AML-193 (cell line): ENCODE measurements around the gene ZNF138.
"Not testable (repeated sequence)": the region's sequence is repeated elsewhere in the genome, so short reads cannot be mapped to it uniquely, and the experiment has no call there.

Source experiments
- DNase-seq, 2 experiments: peaks; one replicate each; lab custom pipeline; 2025; lab: John Stamatoyannopoulos, UW

The ZNF138 gene

DNA sequence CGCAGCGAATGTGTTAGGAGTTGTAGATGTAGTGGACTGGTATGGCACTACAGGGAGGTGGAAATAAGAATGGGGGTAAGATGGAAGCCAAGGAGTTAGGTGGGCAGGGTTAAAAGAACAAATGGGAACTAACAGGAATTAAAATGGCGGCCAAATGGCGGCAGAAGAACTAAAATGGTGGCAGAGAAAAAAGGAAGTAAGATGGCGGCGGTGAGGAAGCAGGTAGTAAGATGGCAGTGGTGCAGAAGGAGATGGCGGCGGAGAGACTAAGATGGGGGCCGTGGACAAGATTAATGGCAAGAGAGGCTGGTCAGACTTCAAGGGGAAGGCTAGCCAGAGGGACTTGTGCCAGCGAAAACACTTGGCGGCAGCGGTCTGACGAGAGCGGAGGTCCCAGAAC is 44.5 kb downstream of the ZNF138 start:
- no peak for DNase-seq

DNA sequence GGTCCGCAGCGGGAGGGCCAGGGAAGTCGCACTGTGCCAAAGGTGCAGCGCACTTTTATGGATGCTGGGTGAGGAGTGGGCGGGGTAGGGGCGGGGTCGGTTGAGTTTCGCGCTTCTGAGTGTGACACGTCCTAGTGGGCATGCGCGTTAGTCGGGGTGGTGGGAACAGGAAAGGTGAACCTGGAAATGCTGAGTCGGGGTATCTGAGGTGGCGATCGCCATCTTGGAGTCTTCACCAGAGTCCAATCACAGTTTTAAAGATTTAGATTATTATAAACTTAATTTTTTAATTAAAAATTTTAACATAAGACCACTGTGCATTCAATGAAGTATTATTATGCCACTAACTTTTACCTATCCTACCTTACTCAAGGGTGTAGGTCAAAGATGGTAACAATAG is 45.7 kb downstream of the ZNF138 start:
- no peak for DNase-seq

DNA sequence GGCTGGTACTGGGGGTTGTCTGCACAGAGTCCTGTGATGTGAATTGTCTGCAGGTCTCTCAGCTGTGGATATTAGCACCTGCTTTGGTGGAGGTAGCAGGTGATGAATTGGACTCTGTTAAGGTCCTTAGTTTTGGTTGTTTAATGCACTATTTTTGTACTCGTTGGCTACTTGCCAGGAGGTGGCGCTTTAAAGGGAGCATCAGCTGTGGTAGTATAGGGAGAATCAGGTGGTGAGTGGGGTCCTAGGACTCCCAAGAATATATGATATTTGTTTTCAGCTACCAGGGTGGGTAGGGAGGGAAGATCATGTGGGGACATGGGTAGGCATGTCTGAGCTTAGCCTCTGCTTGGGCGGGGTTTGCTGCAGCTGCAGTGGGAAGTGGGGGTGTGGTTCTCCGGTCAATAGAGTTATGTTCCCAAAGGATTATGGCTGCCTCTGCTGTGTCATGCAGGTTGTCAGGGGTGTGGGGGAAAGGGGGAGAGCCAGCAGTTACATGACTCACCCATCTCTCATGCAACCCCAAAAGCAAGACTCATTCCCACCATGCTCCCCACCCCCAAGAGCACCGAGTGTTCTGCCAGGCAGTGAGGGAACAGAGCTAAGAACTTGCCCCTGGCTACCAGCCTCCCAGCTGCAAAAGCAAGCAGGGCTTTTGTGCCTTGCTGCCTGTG is 55.2 kb downstream of the ZNF138 start:
- DNase-seq: no peak

DNA sequence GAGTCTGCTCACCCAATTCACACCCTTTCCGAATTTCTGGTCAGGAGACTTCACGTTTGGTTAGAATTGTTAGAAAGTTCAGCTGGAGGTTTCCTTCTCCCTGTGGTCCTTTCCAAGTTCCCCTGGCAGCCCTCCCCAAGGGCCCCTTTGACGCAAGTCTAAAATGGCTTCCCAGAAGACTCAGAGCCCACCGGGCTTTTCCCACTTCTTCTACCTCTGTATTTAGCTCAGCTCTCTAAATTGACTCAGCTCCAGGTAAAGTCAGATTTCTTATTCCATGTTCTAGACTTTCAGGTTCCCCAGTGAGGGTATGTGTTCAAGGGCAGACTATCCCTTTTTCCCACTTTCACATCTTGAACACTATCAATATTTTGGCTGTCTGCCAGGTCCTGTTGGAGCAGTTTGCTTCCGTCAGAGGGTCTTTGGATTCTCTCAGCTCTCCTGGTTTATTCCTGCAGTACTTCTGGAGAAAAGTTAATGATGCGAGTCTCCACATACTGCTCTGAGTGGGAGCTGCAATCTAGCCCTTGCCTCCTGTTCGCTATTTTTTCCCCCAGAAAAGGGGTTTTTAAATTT is 55.8 kb downstream of the ZNF138 start:
- no peak for DNase-seq

DNA sequence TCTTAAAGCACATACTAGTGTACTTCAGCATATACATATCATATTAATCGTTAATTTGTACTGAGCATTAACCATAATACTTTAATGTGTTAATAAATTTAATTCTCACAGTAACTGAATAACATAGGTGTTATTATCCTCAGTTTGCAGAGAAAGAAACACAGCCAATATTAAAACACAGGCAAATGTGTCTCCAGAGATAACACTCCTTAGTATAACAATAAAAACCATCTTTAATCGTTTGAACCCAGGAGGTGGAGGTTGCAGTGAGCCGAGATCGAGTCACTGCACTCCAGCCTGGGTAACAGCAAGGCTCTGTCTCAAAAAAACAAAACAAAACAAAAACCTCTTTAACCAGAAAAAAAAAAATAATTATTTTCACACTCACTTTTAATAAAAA is 59.5 kb downstream of the ZNF138 start:
- DNase-seq: no peak

DNA sequence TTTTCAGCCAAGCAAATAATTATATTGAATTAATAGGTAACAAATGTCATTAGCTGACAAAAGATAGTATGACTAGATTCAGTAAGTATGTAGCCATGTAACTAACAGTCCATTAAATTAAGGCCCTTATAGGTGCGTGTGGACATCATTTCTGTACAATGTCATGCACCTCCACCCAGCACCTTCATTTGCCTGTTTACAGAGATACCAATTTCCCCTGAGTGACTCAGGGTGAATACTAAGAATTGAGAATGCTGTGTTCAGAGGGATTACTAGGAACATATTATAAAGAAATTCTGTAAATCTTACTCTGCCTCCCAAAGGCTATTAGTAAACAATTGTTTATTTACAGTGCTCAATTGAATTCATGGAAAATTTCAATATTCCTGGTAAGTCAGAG is 60.7 kb downstream of the ZNF138 start:
- no peak for DNase-seq

DNA sequence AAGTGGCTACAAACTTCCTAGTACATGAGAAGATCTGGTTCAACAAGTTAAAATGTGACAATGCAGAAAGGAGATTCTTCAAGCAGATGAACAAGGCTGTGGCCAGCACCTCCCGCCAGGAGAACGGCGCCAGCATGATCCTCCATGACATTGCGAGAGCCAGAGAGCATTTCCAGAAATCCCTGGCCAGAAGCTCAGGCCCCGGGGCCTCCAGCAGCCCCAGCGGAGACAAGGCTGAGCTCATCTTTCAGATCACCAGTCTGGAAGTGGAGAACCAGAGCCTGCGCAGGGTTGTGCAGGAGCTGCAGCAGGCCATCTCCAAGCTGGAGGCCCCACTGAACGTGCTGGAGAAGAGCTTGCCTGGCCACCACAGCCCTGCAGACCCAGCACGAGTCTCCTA is 68.8 kb downstream of the ZNF138 start:
- DNase-seq: no peak

DNA sequence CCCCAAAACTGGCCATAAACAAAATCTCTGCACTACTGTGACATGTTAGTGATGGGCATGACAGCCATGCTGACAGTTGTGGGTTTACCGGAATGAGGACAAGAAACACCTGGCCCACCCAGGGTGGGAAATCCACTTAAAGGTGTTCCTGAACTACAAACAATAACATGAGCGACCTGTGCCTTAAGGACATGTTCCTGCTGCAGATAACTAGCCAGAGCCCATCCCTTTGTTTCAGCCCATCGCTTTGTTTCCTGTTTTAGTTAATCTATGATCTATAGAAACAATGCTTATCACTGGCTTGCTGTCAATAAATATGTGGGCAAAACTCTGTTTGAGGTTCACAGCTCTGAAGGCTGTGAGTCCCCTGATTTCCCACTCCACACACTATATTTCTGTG is 69.3 kb downstream of the ZNF138 start:
- not testable (repeated sequence) for DNase-seq

DNA sequence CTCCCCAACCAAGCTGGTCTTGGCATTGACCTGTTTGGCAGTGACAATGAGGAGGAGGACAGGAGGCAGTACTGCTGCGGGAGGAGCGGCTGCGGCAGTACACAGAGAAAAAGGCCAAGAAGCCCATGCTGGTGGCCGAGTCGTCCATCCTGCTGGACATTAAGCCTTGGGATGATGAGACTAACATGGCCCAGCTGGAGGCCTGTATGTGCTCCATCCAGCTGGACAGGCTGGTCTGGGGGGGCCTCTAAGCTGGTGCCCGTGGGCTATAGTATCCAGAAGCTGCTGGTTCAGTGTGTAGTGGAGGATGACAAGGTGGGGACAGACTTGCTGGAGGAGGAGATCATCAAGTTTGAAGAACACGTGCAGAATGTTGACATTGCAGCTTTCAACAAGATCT is 69.7 kb downstream of the ZNF138 start:
- no peak for DNase-seq

DNA sequence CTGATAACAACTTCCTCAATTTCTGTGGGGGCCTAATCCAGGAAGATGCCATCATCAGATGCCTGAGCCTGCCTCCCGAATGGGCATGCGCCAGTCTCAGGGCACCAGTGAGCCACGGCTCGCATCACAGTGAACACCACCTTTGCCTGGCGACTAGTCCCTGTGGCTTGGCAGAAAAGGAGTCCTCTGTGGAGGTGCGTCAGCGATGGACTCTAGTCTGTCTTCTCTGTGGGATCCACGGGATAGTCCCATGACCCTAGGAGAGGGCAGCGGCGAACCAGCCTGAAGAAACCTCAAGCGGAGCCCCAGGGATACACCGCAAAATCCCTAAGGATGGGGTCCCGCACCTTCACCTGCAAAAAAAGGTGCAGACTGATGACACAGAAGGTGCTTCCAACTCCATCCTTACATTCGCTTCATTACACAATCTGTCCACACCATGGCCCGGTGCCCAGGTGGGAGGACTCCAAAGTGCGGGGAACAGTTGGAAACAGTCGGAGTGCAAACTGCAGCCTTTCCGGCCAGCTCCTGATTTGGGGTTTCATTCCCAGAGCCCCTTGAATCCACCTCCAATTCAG is 73.7 kb downstream of the ZNF138 start:
- DNase-seq: no peak

DNA sequence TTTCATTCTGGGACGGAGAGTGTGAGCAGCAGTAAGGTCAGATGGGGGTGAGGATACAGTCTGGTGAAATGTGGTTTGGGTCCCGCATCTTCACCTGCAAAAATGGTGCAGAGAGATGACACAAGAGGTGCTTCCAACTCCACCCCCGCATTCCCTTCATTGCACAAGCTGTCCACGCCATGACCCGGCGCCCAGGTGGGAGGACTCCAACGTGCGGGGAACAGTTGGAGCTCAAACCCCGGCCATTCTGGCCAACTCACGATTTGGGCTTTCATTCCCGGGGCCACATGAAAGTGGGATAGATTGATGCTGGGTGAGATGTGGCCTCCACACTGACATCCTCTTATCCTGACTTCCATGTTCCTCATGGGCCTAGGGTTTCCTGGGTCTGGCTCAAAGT is 74.3 kb downstream of the ZNF138 start:
- no peak for DNase-seq

DNA sequence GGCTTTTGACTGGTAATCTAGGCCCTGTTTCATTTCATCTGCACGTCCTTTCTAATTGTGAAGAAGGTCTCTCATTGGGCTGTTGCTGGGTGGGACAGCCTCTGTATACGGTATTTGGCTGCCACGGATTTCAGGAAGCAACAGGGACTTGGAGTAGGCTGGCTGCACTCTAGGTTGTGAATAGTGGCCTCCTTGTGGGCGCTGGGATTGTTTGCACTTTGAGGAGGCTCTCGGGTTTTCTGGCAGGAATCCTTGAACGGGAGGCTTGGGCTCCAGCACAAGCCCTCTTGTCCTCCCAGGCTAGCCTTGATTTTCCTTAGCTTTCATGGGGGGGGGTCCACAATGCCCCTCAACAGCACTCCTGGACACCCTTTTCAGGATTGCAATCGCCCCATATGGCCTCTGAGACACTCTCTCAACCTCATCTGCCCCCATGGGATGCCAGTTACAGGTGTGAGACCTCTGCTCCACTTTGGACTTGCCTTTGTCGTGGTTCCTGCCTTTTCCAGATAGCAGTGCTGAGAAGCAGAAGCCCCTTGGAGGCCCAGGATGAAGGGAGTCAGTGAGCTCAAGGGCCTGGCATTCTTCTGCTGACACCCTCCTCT is 75.0 kb downstream of the ZNF138 start:
- DNase-seq: no peak

DNA sequence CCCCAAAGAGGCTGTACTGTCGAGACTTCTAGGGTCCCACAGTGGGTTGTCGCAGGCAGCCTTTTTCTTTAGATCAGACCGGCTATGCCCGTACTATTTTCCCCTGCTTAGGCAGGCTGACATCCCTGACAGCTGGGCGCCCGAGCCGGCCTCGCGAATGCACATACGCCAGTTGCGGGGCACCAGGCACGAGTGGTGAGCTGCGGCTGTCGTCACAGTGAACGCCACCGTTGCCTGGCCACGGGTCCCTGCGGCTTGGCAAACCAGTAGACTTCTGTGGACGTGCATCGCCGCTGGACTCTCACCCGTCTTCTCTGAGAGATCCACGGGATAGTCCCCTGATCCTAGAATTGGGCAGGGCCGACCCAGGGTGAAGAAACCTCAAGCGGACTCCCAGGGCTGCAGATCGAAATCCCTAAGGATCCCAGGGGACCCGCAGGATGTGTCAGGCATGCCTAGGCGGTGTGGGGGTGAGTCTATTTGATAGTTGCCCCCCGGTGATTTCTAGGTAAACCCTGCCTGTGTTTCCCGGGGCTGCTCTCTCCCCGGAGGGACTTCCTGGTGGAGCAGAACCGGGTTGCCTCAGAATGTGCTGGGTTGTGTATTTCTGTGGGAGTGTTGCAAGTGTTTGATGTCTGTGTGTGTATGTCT is 75.8 kb downstream of the ZNF138 start:
- DNase-seq: no peak

DNA sequence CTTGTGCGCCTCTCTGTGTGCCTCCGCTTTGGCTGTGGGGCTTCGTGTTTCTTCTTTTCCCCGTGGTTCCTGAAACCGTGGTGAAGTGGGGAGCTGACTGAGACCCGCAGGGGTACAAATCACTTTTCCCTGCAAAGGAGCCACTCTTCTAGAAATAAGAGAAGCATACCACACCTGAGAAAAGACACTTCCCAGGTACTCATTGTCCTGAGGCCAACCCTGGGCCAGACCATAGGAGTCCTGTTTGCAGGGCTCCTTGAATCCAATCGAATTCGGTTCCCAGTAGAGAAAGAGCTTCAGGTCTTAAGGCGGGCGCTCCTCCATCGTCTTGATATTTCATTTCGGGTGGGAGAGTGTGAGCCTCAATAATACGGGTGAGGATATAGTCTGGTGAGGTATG is 76.4 kb downstream of the ZNF138 start:
- DNase-seq: no peak

DNA sequence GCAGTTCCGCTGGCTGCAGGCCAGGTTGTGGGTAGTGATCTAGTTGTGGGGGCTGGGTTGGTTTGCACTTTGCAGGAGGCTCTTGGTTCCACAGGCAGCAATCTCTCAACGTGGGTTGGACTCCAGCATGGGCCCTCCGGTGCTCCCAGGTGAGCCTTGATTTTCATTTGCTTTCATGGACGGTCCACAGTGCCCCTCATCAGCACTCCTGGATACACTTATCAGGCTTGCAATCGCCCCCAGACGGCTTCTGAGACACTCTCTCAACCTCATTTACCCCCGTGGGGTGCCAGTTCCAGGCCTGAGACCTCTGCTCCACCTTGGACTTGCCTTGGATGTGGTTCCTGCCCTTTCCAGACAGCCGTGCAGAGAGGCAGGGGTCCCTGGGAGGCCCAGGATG is 77.5 kb downstream of the ZNF138 start:
- no peak for DNase-seq

DNA sequence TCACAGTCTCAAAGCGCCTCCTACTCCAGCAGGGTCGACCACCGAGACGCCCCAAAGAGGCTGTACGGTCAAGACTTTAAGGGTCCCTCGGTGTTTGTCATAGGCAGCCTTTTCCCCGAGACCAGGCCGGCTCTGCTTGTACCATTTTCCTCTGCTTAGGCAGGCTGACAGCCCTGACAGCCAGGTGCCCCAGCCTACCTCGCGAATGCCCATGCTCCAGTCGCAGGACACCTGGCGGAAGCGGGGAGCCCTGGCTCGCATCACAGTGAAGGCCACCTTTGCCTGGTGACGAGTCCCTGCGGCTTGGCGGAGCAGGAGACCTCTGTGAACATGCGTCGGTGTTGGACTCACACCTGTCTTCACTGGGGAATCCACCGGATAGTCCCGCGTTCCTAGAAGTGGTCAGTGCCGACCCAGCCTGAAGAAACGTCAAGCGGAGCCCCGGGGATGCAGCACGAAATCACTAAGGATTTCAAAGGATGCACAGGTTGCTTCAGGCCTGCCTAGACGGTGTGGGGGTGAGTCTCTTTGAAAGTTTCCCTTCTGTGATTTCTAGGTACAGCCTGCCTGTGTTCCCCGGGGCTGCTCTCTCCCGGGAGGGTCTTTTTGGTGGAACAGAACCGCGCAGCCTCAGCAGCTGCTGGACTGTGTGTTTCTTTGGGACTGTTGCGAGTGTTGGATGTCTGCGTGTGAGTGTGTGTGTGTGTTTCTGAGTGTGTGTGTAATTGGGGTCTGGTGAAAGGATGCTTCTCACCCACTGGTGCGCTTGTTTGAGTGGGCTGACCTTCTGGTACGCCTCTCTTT is 78.3 kb downstream of the ZNF138 start:
- DNase-seq: no peak

DNA sequence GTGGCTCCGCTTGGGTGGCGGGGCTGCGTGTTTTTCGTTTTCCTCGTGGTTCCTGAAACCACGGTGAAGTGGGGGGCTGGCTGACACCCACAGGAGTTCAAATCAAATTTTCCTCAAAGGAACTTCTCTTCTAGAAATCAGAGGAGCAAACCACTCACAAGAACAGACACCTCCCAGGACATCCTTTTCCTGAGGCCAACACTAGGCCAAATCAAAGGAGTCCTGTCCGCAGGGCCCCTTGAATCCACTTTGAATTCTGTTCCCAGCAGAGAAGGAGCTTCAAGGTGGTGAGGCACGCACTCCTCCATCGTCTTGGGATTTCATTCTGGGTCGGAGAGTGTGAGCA is 78.9 kb downstream of the ZNF138 start:
- no peak for DNase-seq

DNA sequence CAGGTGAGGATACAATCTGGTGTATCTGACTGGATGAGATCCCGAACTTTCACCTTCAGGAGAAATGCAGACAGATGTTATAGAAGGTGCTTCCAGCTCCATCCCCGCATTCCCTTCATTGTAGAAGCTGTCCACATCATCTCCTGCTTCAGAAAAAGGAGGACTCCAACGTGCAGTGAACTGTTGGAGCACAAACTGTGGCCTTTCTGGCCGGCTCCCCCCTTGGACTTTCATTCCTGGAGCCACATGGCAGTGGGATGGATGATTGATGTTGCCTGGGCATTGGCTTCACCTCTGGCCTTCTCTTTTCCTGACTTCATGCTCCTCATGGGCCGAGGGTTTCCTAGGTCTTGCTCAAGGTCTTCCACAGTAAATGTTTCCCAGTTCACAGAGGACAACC is 79.3 kb downstream of the ZNF138 start:
- DNase-seq: no peak

DNA sequence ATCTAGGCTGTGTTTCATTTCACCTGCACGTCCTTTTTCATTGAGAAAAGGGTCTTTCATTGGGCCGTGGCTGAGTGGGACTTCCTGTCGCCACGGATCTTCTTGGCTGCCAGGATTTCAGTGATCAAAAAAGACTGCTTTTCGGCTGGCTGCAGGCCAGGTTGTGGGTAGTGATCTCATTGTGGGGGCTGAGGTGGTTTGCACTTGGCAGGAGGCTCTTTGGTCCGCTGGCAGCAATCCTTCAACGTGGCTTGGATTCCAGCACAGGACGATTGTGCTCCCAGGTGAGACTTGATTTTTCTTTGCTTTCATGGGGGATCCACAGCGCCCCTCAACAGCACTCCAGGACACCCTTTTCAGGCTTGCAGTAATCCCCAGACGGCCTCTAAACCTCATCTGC is 79.9 kb downstream of the ZNF138 start:
- DNase-seq: no peak

DNA sequence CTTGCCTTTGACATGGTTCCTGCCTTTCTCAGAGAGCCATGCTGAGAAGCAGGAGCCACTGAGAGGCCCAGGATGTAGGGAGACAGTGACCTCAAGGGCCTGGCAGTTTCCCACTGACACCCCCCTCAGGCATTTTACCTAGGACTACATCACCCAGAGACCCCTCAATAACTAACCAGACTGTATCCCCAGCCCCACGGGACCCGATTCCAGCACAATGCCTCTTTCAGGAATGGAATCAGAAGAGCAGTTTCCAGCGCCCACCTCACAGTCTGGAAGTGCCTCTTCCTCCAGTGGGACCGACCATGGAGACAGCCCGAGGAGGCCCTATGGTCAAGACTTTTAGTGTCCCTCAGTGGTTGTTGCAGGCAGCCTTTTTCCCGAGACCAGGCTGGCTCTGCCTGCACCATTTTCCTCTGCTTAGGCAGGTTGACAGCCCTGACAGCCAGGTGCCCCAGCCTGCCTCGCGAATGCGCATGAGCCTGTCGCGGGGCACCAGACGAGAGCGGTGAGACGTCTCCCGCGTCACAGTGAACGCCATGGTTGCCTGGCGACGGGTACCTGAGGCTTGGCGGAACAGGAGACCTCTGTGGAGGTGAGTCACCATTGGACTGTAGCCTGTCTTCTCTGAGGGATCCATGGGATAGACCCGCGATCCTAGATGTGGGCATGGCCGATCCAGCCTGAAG is 80.5 kb downstream of the ZNF138 start:
- no peak for DNase-seq

DNA sequence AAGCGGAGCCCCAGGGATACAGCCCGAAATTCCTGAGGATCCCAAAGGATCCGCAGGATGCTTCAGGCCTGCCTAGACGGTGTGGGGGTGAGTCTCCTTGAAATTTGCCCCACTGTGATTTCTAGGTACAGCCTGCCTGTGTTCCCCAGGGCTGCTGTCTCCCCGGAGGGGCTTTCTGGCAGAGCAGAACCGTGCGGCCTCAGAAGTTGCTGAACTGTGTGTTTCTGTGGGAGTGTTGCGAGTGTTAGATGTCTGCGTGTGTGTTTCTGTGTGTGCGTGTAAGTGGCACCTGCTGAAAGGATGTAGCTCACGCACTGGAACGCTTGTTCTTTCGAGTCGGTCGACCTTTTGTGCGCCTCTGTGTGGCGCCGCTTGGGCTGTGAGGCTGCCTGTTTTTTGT is 81.0 kb downstream of the ZNF138 start:
- no peak for DNase-seq
